Measurements from ENCODE around the gene CNNM2.

The CNNM2 gene

DNA sequence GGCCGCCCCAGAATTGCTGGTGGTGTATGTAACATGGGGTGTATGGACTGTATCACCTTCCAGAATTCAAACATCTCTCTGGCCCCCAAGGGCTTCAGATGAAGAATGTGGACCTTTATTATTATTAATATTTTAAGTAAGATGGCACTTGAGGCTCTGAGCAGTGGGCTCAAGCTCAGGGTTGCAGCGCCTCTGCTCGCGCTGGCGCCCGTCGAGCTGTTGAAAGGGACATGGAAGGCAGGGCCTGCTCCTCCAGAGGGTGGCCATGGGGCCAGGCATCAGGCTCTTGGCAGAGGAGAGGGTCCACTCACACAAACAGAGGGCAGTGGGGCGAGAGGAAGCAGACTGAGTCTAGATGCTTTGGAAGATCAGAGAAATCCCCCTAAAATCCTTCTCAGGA, 154.8 kb downstream of the CNNM2 start:
- peaks cover 20% of the 10 kb centered on the region; the same call in 1 of the 2 replicates for H3K36me3 ChIP-seq (ENCODE audit: control insufficient read depth, insufficient read depth, low read length)
- H3K9me3 ChIP-seq (ENCODE audit: control insufficient read depth, insufficient read depth, low read depth, low read length): no peaks in the 10 kb centered on the region
- no peak overlapping the region for H3K27ac ChIP-seq (ENCODE audit: low read depth, low read length)
- H3K9ac ChIP-seq (ENCODE audit: low read length): no peak overlapping the region
- peaks cover 4% of the 10 kb centered on the region; the same call in 1 of the 2 replicates for H3K4me1 ChIP-seq (ENCODE audit: control insufficient read depth, insufficient read depth, low read length)
- no peaks in the 10 kb centered on the region for H3K27me3 ChIP-seq (ENCODE audit: control insufficient read depth, insufficient read depth, low read length)
- no peak overlapping the region for H3K4me3 ChIP-seq (ENCODE audit: low read depth, low read length)

DNA sequence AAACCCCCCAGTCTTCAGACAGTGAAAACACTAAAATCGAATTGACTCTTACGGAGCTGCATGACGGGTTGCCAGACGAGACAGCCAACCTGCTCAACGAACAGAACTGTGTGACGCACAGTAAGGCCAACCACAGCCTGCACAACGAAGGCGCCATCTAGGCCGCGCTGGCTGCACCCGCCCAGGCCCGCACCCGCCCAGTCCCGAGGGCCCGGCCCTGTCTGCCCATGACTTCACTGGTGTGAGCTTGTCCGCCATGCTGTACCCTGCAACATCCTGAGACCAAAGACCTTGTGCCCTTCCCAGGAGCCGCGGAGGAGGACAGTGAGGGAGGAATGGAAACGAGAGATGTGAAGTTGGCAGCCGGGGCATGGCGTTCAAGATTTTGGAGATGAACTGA, 158.9 kb downstream of the CNNM2 start:
- Histone ChIP-seq H3K27me3 (ENCODE audit: control insufficient read depth, insufficient read depth, low read length) (no peaks in the 10 kb centered on the region), H3K9ac (ENCODE audit: low read length) (no peak overlapping the region), H3K9me3 (ENCODE audit: control insufficient read depth, insufficient read depth, low read depth, low read length) (no peaks in the 10 kb centered on the region)

DNA sequence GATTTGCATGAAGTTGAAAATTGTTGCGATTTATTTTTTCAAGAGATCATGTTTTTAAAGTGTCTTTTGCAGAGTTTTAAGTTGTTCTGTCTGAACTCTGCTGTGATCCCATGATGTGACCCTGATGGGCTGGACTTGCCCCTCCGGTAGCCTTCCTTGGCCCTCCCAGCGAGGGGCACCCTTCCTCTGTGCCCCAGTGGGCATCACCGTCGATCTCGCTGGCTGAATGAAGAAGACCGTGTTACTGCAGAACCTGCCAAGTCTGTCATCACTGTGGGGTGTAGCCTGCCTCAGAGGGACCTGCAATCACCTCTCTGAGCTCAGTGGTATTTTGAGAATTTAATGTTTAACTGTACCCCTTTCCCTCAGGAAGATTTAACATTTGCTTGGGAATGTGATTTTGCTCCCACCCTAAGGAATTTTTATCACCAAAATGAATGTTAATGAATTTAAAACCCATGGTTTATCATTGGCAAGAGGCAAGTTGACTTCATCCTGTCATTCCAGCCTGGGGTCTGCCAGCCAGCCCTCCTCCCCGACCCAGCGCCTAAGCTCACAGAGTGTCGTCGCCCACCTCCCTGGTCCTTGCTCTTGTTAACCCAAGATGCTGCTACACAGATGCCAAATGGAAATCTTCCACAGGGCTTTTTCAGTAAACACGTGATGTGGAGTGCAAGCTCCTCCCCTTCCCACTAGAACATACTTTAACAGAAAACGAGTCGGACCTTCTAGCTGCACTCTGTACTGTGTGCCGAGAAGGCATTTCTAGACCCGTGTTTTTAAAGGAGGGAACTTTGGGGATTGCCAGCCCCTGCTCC, 159.6 kb downstream of the CNNM2 start:
- Histone ChIP-seq H3K4me1 (ENCODE audit: control insufficient read depth, insufficient read depth, low read length) (no peaks in the 10 kb centered on the region), H3K27ac (ENCODE audit: low read depth, low read length) (no peak overlapping the region), H3K36me3 (ENCODE audit: control insufficient read depth, insufficient read depth, low read length) (peaks cover 25% of the 10 kb centered on the region; the same call in 1 of the 2 replicates), H3K9ac (ENCODE audit: low read length) (no peak overlapping the region), H3K4me3 (ENCODE audit: low read depth, low read length) (no peak overlapping the region), H3K27me3 (ENCODE audit: control insufficient read depth, insufficient read depth, low read length) (no peaks in the 10 kb centered on the region), H3K9me3 (ENCODE audit: control insufficient read depth, insufficient read depth, low read depth, low read length) (no peaks in the 10 kb centered on the region)

More for the DNA sequence above, 158.9 kb downstream of the CNNM2 start:
- Histone ChIP-seq H3K36me3 (ENCODE audit: control insufficient read depth, insufficient read depth, low read length) (peaks cover 25% of the 10 kb centered on the region; the same call in 1 of the 2 replicates), H3K27ac (ENCODE audit: low read depth, low read length) (no peak overlapping the region), H3K4me1 (ENCODE audit: control insufficient read depth, insufficient read depth, low read length) (no peaks in the 10 kb centered on the region), H3K4me3 (ENCODE audit: low read depth, low read length) (no peak overlapping the region)

DNA sequence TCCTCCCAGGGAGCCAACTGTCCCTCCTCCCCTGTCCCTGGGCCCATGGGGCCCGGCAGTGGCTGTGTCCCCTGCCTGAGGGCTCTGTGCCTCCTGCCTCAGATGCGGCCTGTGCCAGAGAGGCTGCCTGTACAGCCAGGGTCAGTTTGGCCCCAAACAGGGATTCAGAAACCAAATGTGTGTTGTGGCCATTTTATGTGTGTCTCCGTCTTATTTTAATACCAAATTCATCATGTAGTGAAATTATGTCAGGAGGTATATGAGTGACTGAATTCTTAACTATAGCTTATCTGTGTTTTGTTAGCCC, 160.2 kb downstream of the CNNM2 start:
- no peak overlapping the region for H3K9ac ChIP-seq (ENCODE audit: low read length)
- peaks cover 25% of the 10 kb centered on the region; the same call in 1 of the 2 replicates for H3K36me3 ChIP-seq (ENCODE audit: control insufficient read depth, insufficient read depth, low read length)
- H3K4me1 ChIP-seq (ENCODE audit: control insufficient read depth, insufficient read depth, low read length): no peaks in the 10 kb centered on the region
- no peaks in the 10 kb centered on the region for H3K9me3 ChIP-seq (ENCODE audit: control insufficient read depth, insufficient read depth, low read depth, low read length)
- H3K27ac ChIP-seq (ENCODE audit: low read depth, low read length): no peak overlapping the region
- H3K4me3 ChIP-seq (ENCODE audit: low read depth, low read length): no peak overlapping the region
- no peaks in the 10 kb centered on the region for H3K27me3 ChIP-seq (ENCODE audit: control insufficient read depth, insufficient read depth, low read length)

DNA sequence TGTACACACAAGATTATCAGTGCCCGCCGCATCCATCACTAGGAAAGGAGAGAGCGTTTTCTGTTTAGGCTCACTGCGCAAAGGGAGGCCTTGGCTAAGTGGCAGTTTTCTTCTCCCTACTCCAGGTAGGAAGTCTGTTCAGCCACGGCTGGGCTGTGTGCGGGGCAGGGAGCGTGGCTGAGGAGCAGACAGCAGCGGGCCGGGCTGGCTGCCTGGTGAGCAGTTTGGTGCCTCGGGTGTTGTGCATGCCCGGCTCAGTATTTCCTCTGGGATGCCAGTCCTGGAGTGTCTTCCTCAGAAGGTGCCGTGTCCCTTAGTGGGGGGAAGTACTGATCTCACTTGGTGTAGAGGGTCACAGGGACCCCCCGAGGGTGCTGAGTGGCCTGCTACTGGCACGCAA, 160.6 kb downstream of the CNNM2 start:
- no peaks in the 10 kb centered on the region for H3K9me3 ChIP-seq (ENCODE audit: control insufficient read depth, insufficient read depth, low read depth, low read length)
- no peaks in the 10 kb centered on the region for H3K27me3 ChIP-seq (ENCODE audit: control insufficient read depth, insufficient read depth, low read length)
- peaks cover 25% of the 10 kb centered on the region; the same call in 1 of the 2 replicates for H3K36me3 ChIP-seq (ENCODE audit: control insufficient read depth, insufficient read depth, low read length)
- H3K9ac ChIP-seq (ENCODE audit: low read length): no peak overlapping the region
- no peak overlapping the region for H3K4me3 ChIP-seq (ENCODE audit: low read depth, low read length)
- no peaks in the 10 kb centered on the region for H3K4me1 ChIP-seq (ENCODE audit: control insufficient read depth, insufficient read depth, low read length)
- H3K27ac ChIP-seq (ENCODE audit: low read depth, low read length): no peak overlapping the region

DNA sequence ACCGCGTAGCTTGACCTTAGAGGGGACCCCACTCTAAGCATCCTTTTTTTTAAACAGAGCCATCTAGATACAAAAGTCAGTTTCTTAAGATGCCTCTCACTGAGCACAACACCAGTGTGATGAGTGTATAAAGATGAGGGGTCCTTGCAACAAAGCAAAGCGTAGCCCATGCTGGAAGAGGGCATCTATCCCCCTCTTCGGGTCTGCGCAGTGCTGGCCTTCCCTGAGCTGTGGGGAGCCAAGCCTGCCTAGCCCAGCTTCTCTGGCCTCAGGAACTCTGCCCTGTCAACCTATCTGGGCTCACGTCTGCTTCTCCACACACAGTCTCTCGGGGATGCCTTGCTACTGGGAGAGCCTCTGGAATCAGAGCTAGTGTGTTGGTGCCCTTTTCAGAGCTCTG, 161.0 kb downstream of the CNNM2 start:
- no peak overlapping the region for H3K27ac ChIP-seq (ENCODE audit: low read depth, low read length)
- no peaks in the 10 kb centered on the region for H3K4me1 ChIP-seq (ENCODE audit: control insufficient read depth, insufficient read depth, low read length)
- H3K9ac ChIP-seq (ENCODE audit: low read length): no peak overlapping the region
- no peak overlapping the region for H3K4me3 ChIP-seq (ENCODE audit: low read depth, low read length)
- H3K9me3 ChIP-seq (ENCODE audit: control insufficient read depth, insufficient read depth, low read depth, low read length): no peaks in the 10 kb centered on the region
- no peaks in the 10 kb centered on the region for H3K27me3 ChIP-seq (ENCODE audit: control insufficient read depth, insufficient read depth, low read length)
- peaks cover 29% of the 10 kb centered on the region for H3K36me3 ChIP-seq (ENCODE audit: control insufficient read depth, insufficient read depth, low read length)

DNA sequence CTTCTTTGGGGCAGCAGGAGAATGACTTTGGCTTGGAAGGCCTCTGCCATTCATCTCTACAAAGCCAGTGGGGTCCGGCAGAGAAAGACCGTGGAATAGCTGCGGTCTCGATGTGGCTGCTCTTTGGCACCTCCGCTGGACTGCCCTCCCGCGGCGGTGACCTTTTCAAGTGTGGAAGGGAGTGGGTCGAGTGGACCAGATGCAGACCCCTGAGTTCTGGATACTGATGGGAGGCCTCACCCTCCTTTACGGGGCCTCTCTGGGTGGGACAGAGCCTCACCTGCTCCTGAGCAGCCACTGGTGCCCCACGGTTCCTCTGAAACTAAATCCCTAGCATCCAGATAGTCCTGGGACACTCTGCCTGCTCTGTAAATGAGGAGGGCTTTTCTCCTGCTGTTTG, 161.9 kb downstream of the CNNM2 start:
- H3K36me3 ChIP-seq (ENCODE audit: control insufficient read depth, insufficient read depth, low read length): peaks cover 36% of the 10 kb centered on the region
- H3K9me3 ChIP-seq (ENCODE audit: control insufficient read depth, insufficient read depth, low read depth, low read length): no peaks in the 10 kb centered on the region
- no peak overlapping the region for H3K27ac ChIP-seq (ENCODE audit: low read depth, low read length)
- H3K4me3 ChIP-seq (ENCODE audit: low read depth, low read length): no peak overlapping the region
- no peaks in the 10 kb centered on the region for H3K27me3 ChIP-seq (ENCODE audit: control insufficient read depth, insufficient read depth, low read length)
- no peaks in the 10 kb centered on the region for H3K4me1 ChIP-seq (ENCODE audit: control insufficient read depth, insufficient read depth, low read length)
- no peak overlapping the region for H3K9ac ChIP-seq (ENCODE audit: low read length)

DNA sequence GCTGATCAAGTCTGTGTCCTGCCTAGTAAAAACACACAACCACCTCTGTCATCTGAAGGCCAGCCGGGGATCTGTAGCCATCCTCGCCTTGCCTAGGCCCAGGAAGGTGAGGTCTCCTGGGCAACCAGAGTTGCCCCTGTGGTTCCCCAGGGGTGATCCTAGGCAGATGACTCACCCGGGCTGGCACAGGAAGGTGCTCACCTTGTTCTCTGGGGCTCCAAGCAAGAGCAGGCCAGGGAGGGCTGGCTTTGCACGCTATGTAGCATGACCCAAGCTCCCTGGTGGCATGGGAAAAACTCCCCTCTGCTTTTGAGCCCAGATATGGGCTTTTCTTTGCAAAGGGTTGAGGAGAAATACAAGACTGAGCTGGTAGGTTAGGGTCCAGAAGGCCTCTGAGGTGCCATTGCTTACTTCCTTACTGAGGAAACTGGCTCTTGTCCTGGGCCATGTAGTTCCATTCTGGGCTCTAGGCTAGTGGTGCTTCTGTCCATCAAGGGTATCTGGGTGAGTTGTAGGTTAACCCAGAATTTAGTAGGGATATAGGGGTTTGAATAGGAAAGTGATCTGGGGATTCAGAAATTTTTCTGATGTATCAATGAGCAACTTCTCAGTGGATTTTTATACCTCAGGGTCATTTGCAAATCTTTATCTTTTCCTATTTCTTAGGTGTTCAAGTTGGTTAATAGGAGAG, 162.9 kb downstream of the CNNM2 start:
- Histone ChIP-seq H3K9ac (ENCODE audit: low read length) (no peak overlapping the region), H3K9me3 (ENCODE audit: control insufficient read depth, insufficient read depth, low read depth, low read length) (no peaks in the 10 kb centered on the region), H3K36me3 (ENCODE audit: control insufficient read depth, insufficient read depth, low read length) (peaks cover 45% of the 10 kb centered on the region), H3K4me1 (ENCODE audit: control insufficient read depth, insufficient read depth, low read length) (no peaks in the 10 kb centered on the region), H3K27me3 (ENCODE audit: control insufficient read depth, insufficient read depth, low read length) (no peaks in the 10 kb centered on the region), H3K27ac (ENCODE audit: low read depth, low read length) (no peak overlapping the region), H3K4me3 (ENCODE audit: low read depth, low read length) (no peak overlapping the region)

DNA sequence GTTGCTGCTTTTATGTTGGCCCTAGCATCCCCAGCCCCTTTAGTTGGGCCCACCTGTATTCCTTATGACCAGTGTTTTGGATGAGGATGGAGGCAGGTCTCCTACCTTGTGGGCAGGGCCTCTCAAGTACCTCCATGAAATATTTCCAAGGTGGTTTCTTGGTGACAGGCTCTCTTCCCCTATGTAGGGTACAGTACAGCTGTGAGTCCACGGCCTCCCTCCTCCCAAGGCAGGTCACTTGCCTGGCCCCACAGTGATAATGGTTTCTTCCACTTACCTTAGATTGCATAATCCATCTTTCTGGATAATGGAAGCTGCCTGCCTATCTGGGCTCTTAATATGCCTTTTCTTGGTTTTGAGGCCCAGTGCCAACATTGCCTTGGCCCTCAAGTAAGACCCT, 164.6 kb downstream of the CNNM2 start:
- Histone ChIP-seq H3K9me3 (ENCODE audit: control insufficient read depth, insufficient read depth, low read depth, low read length) (no peaks in the 10 kb centered on the region), H3K27me3 (ENCODE audit: control insufficient read depth, insufficient read depth, low read length) (no peaks in the 10 kb centered on the region), H3K9ac (ENCODE audit: low read length) (no peak overlapping the region), H3K36me3 (ENCODE audit: control insufficient read depth, insufficient read depth, low read length) (peaks cover 43% of the 10 kb centered on the region), H3K4me3 (ENCODE audit: low read depth, low read length) (no peak overlapping the region), H3K27ac (ENCODE audit: low read depth, low read length) (no peak overlapping the region), H3K4me1 (ENCODE audit: control insufficient read depth, insufficient read depth, low read length) (no peaks in the 10 kb centered on the region)

DNA sequence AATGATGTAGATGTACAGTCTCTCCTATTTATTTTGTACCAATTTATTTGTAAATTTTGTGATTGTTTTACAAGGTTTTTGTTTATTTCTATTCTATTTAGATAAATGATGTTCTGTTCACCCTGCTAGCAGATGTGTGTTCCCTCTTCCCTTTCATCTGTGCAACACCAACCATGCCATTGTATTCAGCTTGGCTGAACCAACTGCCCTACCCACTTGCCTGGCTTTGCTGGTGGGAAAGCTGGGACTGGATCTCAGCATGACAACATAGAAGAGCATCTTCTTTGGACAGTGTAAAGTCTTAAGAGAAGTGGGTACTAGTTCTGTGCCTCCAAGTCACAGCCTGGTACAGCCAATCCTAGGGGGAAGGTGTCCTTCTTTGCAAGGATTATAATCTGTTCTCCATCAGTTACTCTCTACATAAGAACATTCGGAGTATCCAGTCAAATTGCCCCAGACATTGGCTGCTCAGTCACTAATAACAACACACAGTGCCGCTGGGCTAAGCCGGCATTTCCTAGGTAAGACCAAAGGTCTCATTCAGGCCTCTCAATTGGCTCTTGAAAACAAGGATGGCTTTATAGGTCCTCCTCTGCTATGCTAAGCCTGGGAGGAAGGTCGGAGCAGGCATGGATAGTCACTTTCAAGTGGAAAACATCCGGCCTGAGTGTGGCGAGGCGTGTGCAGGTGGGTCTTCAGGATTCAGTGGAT, 165.3 kb downstream of the CNNM2 start:
- Histone ChIP-seq H3K27me3 (ENCODE audit: control insufficient read depth, insufficient read depth, low read length) (no peaks in the 10 kb centered on the region), H3K9me3 (ENCODE audit: control insufficient read depth, insufficient read depth, low read depth, low read length) (no peaks in the 10 kb centered on the region), H3K27ac (ENCODE audit: low read depth, low read length) (no peak overlapping the region), H3K4me3 (ENCODE audit: low read depth, low read length) (no peak overlapping the region), H3K4me1 (ENCODE audit: control insufficient read depth, insufficient read depth, low read length) (no peaks in the 10 kb centered on the region), H3K9ac (ENCODE audit: low read length) (no peak overlapping the region), H3K36me3 (ENCODE audit: control insufficient read depth, insufficient read depth, low read length) (peaks cover 45% of the 10 kb centered on the region)

DNA sequence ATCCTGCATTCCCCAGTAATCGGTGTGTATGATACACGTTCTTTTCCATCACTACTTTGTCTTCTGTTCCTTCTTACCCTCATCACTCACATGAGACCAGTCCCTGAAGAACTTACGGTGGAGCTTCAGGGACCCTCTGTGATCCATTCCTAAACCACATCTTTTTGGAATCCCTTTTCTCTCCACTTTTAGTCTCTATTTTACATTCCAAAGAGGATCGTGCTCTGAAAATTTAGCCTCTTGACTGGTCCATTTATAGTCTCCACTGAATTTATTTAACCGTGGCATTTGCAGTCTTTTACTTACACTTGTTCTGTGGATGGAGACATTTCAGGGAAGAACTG, 165.9 kb downstream of the CNNM2 start:
- no peaks in the 10 kb centered on the region for H3K4me1 ChIP-seq (ENCODE audit: control insufficient read depth, insufficient read depth, low read length)
- H3K4me3 ChIP-seq (ENCODE audit: low read depth, low read length): no peak overlapping the region
- H3K36me3 ChIP-seq (ENCODE audit: control insufficient read depth, insufficient read depth, low read length): peaks cover 48% of the 10 kb centered on the region
- no peak overlapping the region for H3K9ac ChIP-seq (ENCODE audit: low read length)
- H3K27me3 ChIP-seq (ENCODE audit: control insufficient read depth, insufficient read depth, low read length): no peaks in the 10 kb centered on the region
- H3K9me3 ChIP-seq (ENCODE audit: control insufficient read depth, insufficient read depth, low read depth, low read length): no peaks in the 10 kb centered on the region
- no peak overlapping the region for H3K27ac ChIP-seq (ENCODE audit: low read depth, low read length)
